Endothelial cell (in vitro differentiated cells): ENCODE measurements around the gene HIBCH. TPM values are rescaled to one million over a fixed set of nuclear protein-coding genes. Genes with fewer than 3 reads are reported as not detected.

Source experiments
- DNase-seq: peaks from one replicate; pipeline ENCODE4 v3.0.0; 2021; ENCODE audit warnings: low spot score
- H3K27ac Mint-ChIP-seq: one replicate; pipeline ENCODE4 v1.8.0; 2021; ENCODE audit warnings: mixed read lengths, inconsistent platforms; ENCODE audit not compliant: unreplicated experiment
- H3K27me3 Mint-ChIP-seq: one replicate; pipeline ENCODE4 v1.8.0; 2021; ENCODE audit warnings: mild to moderate bottlenecking, moderate library complexity, mixed read lengths, inconsistent platforms; ENCODE audit not compliant: unreplicated experiment
- H3K36me3 Mint-ChIP-seq: one replicate; pipeline ENCODE4 v1.8.0; 2021; ENCODE audit warnings: mild to moderate bottlenecking, low read depth, mixed read lengths, inconsistent platforms; ENCODE audit not compliant: unreplicated experiment
- H3K4me1 Mint-ChIP-seq: one replicate; pipeline ENCODE4 v1.8.0; 2021; ENCODE audit warnings: mild to moderate bottlenecking, mixed read lengths, inconsistent platforms; ENCODE audit not compliant: unreplicated experiment
- H3K4me3 Mint-ChIP-seq: one replicate; pipeline ENCODE4 v1.8.0; 2021; ENCODE audit warnings: mild to moderate bottlenecking, mixed read lengths, inconsistent platforms; ENCODE audit not compliant: unreplicated experiment
- H3K9me3 Mint-ChIP-seq: one replicate; pipeline ENCODE4 v1.8.0; 2021; ENCODE audit warnings: mixed read lengths, inconsistent platforms; ENCODE audit not compliant: unreplicated experiment
- CTCF ChIP-seq: fragments of 200-600 bp; sonication (generic); IDR thresholded peaks from one replicate; pipeline ENCODE4 v1.5.0; 2021; ENCODE audit warnings: antibody characterized with exemption; ENCODE audit not compliant: unreplicated experiment
- total RNA-seq: library from RNA; stranded (reverse); fragmentation: NEBNext Ultra II Directional; extraction: Animal tissue kit (Norgen Biotek cat#: 25700); gene quantifications from one replicate; pipeline ENCODE4 v1.2.1, GENCODE V29; 2021; ENCODE audit not compliant: unreplicated experiment

Gene HIBCH
- total RNA-seq, 1 donor from 2014 or later: 29.8 TPM

- H3K4me3 Mint-ChIP-seq: peak within 1 kb of the TSS; percentile 88
- peaks cover 7% of the 10 kb centered on the region for H3K4me1 Mint-ChIP-seq
- H3K27me3 Mint-ChIP-seq: peaks cover 2% of the 10 kb centered on the region
- no peaks in the 10 kb centered on the region for H3K9me3 Mint-ChIP-seq
- H3K36me3 Mint-ChIP-seq: no peaks in the 10 kb centered on the region
- no peak for TF ChIP-seq CTCF
- DNase-seq: peak; percentile 56
- peak within 1 kb of the TSS; percentile 74 for H3K27ac Mint-ChIP-seq
Measured at GRCh38 chr2:190343536-190344275, 24.1 kb upstream of the HIBCH start, which contains the start of gene INPP1. TSS of gene INPP1 (plus strand) at chr2:190343589. CDS start at chr2:190360103, 16,514 bp downstream.

GRCh38 chr2:190343089-190343535 lies 23.5 kb upstream of the HIBCH start:
- H3K36me3 Mint-ChIP-seq: no peaks in the 10 kb centered on the region
- H3K4me1 Mint-ChIP-seq: peaks cover 7% of the 10 kb centered on the region
- H3K4me3 Mint-ChIP-seq: peak overlapping the region; percentile 88
- H3K9me3 Mint-ChIP-seq: no peaks in the 10 kb centered on the region
- DNase-seq: no peak
- H3K27me3 Mint-ChIP-seq: peaks cover 2% of the 10 kb centered on the region
- TF ChIP-seq CTCF: no peak
- peak overlapping the region; percentile 74 for H3K27ac Mint-ChIP-seq

GRCh38 chr2:190342611-190343010 lies 23.0 kb upstream of the HIBCH start:
- peaks cover 7% of the 10 kb centered on the region for H3K4me1 Mint-ChIP-seq
- H3K27ac Mint-ChIP-seq: no peak overlapping the region
- no peaks in the 10 kb centered on the region for H3K36me3 Mint-ChIP-seq
- no peak overlapping the region for H3K4me3 Mint-ChIP-seq
- no peaks in the 10 kb centered on the region for H3K9me3 Mint-ChIP-seq
- H3K27me3 Mint-ChIP-seq: peaks cover 2% of the 10 kb centered on the region
- DNase-seq: no peak
- no peak for TF ChIP-seq CTCF

DNA sequence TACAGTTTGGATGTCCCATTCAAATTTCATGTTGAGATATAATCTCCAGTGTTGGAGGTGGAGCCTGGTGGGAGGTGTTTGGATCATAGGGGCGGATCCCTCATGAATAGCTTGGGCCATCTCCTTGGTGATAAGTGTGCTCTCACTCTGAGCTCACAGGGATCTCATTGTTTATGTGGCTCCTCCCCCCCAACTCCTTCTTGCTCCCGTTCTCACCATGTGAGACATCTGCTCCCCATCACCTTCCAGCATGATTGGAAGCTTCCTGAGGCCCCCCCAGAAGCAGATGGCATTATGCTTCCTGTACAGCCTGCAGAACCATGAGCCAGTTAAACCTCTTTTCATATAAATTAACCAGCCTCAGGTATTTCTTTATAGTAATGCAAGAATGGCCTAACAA lies 20.7 kb upstream of the HIBCH start:
- Mint-ChIP-seq H3K4me1 (peaks cover 7% of the 10 kb centered on the region), H3K27ac (peak overlapping the region; percentile 30), H3K36me3 (no peaks in the 10 kb centered on the region), H3K4me3 (no peak overlapping the region), H3K9me3 (no peaks in the 10 kb centered on the region), H3K27me3 (peaks cover 5% of the 10 kb centered on the region)
- DNase-seq: peak; percentile 13
- TF ChIP-seq CTCF: no peak

GRCh38 chr2:190339394-190339793 lies 19.8 kb upstream of the HIBCH start:
- Mint-ChIP-seq H3K27me3 (peaks cover 5% of the 10 kb centered on the region), H3K4me1 (peaks cover 13% of the 10 kb centered on the region), H3K4me3 (no peak overlapping the region), H3K36me3 (no peaks in the 10 kb centered on the region), H3K9me3 (no peaks in the 10 kb centered on the region), H3K27ac (no peak overlapping the region)
- TF ChIP-seq CTCF: no peak
- no peak for DNase-seq
